GM18502 (cell line): Measurements from ENCODE around the gene SPPL3.
"Not testable (repeated sequence)": the region's sequence is repeated elsewhere in the genome, so short reads cannot be mapped to it uniquely, and the experiment has no call there.

ENCODE experiments used
- ATAC-seq: cut with Tn5 transposase; IDR thresholded peaks from one replicate; pipeline ENCODE4 v1.9.1; 2021; ENCODE audit warnings: mild to moderate bottlenecking; ENCODE audit not compliant: unreplicated experiment, poor library complexity

The SPPL3 gene

GRCh38 chr12:120847392-120847791 is 56.8 kb downstream of the SPPL3 start:
- ATAC-seq: peak; percentile 16

- no peak for ATAC-seq
Measured at GRCh38 chr12:120846721-120847120, 57.4 kb downstream of the SPPL3 start.

DNA sequence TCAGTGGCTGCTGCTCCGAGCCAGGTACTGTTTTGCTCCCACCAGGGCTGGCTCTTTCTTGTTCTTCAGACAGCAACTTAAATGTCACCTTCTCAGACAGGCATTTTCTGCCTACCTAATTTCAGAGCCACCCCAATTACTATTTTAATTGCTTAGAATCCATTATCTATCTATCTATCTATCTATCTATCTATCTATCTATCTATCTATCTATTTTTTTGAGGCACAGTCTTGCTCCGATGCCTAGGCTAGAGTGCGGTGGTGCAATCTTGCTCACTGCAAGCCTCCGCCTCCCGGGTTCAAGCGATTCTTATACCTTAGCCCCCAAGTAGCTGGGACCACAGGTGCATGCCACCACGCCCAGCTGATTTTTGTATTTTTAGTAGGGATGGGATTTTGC is 58.5 kb downstream of the SPPL3 start:
- ATAC-seq: no peak

GRCh38 chr12:120844768-120845449 is 59.2 kb downstream of the SPPL3 start:
- no peak for ATAC-seq

DNA sequence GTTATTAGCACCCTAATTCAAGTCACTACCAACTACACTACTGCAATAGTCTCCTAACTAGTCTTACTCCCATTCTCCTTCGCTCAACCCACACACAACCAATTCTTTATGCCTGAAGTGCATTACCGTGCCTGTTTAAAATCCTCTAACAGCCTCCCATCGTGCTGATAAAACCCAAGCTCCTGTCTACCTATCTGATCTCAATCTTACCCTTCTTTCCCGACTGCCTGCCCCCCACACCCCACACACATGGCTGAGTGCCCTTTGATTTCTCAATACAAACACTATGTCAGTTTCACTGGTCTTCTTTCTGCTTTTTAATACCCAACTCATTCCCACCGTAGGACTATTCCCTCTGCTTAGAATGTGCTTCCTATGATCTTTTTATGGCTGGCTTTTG is 59.9 kb downstream of the SPPL3 start:
- no peak for ATAC-seq

GRCh38 chr12:120843472-120843871 is 60.7 kb downstream of the SPPL3 start:
- ATAC-seq: no peak

DNA sequence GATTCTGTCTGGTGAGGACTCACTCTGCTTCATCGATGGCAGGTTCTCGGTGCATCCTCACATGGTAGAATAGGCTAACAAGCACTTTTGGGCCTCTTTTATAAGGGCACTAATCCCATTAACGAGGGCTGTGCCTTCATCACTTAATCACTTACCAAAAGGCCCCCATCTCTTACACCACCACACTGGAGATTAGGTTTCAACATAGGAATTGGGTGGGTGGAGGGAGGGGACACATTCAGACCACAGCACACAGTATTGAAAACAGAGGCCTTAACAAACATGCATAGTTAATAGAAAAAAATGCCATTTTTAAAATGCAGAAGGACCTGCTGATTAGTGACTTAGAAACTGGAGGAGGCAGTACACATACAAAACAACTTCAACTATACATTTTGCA is 61.6 kb downstream of the SPPL3 start:
- no peak for ATAC-seq

- no peak for ATAC-seq
Measured at GRCh38 chr12:120841525-120841924, 62.6 kb downstream of the SPPL3 start.

DNA sequence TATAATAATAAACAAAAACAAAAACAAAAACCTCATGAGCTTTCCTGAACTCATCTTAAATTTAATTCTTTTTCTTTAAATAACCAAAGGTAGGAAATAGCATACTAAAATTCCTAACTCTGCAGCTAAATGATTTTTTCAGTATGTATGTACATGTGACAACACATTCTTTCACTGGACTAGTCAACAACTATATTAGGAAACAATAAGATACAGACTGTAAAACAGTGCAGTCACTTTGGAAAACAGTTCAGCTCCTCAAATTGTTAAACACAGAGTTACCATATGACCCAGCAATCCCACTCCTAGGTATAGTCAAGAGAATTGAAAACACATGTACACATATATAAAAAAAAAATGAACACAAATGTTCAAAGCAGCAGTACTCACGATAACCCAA is 64.7 kb downstream of the SPPL3 start:
- ATAC-seq: no peak

GRCh38 chr12:120838629-120839383 is 65.4 kb downstream of the SPPL3 start:
- not testable (repeated sequence) for ATAC-seq

DNA sequence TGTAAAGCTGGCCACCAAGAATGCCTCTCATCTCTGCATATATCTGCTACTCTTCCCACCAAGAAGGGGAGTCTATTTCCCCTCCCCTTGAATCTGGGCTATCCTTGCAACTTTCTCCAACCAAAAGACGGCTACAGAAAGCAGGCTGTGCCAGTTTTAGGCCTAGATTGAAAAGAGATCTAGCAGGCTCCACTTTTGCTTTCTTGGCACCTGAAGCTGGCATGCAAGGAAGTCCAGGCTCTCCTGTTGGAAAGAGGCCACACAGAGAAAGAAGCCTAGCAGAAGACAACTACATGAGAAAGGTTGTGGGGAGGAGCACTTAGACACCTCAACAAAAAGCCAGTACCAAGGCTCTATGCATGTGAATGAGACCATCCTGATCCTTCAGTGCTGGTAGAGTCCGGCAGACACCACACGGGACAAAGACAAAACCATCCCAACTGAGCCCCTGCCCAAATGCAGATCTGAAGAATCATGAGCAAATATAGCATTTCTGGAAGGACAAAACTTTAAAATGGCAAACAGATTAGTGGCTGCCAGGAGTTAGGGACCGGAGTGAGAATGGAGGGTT is 68.0 kb downstream of the SPPL3 start:
- no peak for ATAC-seq

GRCh38 chr12:120835657-120836056 is 68.5 kb downstream of the SPPL3 start:
- ATAC-seq: no peak

DNA sequence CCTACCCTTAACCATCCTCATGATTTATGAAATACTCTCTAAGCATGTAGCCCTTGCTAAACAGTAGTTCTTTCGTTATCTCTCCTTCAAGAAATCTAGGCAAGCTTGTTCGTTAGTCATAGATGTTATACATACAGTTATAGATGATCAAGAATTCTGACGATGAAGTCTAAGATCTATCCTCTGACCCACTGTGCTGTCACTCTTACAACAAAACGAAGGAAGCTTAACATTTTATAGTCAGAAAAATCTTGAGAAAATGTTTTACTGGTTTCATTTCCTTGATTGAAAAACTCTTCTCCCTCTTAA is 68.9 kb downstream of the SPPL3 start:
- no peak for ATAC-seq

- ATAC-seq: no peak
Measured at GRCh38 chr12:120834489-120835303, 69.5 kb downstream of the SPPL3 start.

DNA sequence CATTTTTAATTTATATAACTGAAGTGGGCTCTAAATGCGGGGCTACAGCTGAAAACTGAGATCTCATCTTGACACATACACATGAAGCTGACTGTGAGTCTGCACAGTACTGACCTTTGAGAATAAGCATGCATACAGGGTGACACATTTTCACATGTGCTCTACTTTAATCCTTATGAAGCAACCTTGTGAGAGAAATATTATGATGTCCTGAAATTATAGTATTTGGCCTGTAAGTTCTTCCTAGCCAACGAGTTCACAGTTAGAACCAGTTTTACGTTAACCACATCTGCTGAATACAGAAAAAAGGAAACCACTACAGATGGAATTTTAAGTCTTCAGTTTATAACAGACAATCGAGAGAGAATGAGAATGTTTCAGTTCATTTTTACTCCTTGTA is 70.3 kb downstream of the SPPL3 start:
- no peak for ATAC-seq

DNA sequence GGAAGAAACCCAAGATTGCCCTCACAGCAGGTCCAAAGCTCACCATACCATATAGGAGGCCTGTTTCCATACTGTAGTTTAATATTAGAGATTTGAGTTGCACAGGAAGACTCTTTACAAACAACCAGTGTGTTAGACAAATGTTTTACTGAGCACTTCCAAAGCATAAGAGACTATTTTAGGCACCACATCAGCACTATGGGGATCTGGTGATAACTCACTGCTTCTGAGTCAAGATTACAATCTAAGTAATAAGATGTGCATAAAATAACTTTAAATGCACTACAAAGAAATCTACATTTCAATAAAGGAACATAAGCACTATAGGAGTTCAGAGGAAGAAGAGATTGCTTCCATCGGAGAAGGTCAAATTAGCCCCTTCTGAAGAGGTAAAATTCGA is 71.4 kb downstream of the SPPL3 start:
- ATAC-seq: no peak

GRCh38 chr12:120831648-120832267 is 72.4 kb downstream of the SPPL3 start:
- no peak for ATAC-seq

DNA sequence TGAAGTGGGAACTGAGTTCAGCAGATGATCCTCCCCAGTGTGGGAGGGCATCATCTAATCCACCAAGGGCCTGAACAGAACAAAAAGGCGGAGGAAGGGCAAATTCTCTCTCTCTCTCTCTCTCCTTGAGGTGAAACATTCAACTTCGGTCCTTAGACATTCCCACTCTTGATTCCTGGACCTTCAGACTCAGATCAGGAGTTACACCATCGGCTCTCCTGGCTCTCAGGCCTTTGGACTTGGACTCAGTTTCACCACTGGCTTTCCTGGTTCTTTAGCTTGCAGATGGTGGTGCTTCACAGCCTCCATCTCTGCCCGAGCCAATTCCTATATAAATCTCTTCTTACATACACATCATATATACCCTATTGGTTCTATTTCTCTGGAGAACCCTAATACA is 73.2 kb downstream of the SPPL3 start:
- no peak for ATAC-seq

DNA sequence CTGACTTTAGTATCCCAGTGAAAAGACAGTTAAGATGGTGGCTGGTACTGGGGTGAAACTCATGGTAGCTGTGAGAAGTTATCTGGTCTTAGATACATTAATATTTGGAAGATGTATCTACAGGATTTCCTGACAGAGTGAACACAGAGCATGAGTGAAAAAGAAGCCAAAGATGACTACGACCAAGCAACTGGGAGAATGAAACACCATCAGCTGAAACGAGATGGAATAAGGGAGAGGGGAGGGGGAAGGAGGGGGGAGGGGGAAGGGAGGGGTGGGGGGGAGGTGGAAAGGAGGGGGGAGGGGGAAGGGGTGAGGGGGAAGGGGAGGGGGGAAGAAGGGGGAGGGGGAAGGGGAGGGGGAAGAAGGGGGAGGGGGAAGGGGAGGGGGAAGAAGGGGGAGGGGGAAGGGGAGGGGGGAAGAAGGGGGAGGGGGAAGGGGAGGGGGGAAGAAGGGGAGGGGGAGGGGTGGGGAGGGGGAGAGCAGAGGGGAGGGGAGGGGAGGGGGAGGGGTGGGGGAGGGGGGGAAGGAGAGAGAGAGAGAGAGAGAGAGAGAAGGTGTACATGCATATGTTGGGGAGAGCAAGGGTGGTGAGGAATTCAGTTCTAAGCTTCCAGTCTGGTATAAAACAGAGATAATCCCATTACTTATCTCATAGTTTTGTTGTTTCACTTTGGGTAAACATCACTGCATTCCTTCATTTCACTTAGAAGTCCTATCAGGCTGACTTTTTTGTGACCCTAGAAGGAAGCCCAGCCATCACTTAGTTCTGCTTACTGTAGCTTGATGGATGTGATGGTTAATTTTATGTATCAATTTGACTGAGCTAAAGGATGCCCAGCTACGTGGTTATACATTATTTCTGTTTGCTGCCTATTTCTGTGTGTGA is 73.9 kb downstream of the SPPL3 start:
- no peak for ATAC-seq

DNA sequence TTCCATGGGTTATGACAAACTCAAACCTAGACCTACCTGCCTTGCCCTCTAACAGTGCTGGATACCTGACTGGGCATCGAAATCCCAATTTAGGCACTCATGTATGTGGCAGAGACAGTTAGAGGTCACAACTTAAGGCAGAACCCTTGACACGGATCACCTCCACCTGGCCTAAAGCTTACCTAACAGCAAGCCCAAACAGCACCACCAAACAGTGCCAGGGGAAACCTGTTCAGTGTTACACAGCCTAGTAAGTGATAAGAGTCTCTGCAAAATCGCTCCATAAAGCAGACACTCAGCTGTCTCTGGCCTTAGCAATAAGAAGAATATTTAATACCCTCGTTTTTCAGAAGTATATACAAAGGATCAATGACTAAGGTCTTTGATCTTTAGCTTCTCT is 77.8 kb downstream of the SPPL3 start:
- ATAC-seq: no peak
